ENCODE measurements around the gene JUP.
"Not testable (repeated sequence)": the region's sequence is repeated elsewhere in the genome, so short reads cannot be mapped to it uniquely, and the experiment has no call there.

The JUP gene

DNA sequence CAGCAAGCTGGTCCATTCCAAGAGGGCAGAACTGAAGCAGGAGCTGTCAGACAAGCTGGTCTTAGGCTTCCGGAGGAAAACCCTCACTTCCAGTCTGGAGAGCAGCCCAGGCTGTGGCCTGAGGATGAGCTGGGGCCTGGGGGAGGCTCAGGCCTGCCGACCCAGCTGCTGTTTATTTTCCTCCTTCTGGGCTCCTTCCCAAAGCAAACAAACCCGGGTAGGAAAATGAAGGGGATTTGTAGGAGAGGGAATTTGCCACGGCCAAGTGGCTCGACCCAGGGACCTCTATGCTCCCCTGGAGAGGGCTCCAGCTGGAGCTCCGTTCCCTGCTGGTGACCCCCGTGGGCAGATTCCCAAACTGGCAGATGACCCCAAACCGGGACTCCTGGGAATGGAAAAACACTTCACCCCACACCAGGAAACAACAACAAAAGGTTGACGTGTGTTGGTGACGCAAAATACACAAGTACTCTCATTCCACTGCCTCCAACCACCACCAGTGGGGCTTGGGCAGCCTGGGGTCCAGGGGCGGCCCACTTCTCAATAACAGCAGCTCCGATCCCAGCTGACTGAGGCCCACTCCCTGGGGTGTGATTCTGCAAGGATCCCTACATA, 8.8 kb downstream of the JUP start:
- peak overlapping the region; percentile 11 for H3K18ac ChIP-seq (ENCODE audit: low read length)
- H2AK5ac ChIP-seq (ENCODE audit: low read length) = no peak overlapping the region
- peak overlapping the region; percentile 70 for H3K56ac ChIP-seq (ENCODE audit: low read length)
- no peak overlapping the region for H2BK120ac ChIP-seq (ENCODE audit: low read depth, low read length)
- no CpG with 5 or more reads among the region's 12 CpGs for WGBS (ENCODE audit: extremely low coverage, insufficient coverage, low lambda C conversion rate)
- H2BK15ac ChIP-seq (replicated peaks; ENCODE audit: low read depth) = no peak overlapping the region
- H3K36me3 ChIP-seq (ENCODE audit: control insufficient read depth, insufficient read depth, low read length) = no peaks in the 10 kb centered on the region
- H3K79me2 ChIP-seq (ENCODE audit: control insufficient read depth, insufficient read depth, low read length) = peaks cover 46% of the 10 kb centered on the region
- DNase-seq = peak; percentile 40
- H3K9ac ChIP-seq (ENCODE audit: low read length) = peak overlapping the region; percentile 3
- H3K27ac ChIP-seq (ENCODE audit: low read depth, low read length) = peak overlapping the region; percentile 64
- peaks cover 17% of the 10 kb centered on the region for H3K79me1 ChIP-seq (ENCODE audit: low read length)
- no peak overlapping the region for H3K4me2 ChIP-seq (ENCODE audit: low read length)
- H4K8ac ChIP-seq (ENCODE audit: low read depth, low read length) = no peak overlapping the region
- no peaks in the 10 kb centered on the region for H3K27me3 ChIP-seq (ENCODE audit: insufficient read depth, low read length, poor library complexity)
- H3K23ac ChIP-seq (ENCODE audit: low read length) = no peak overlapping the region
- peak overlapping the region; percentile 3 for H2BK5ac ChIP-seq (ENCODE audit: low read length)
- no peak overlapping the region for H4K5ac ChIP-seq (ENCODE audit: low read length)
- H3K4ac ChIP-seq (ENCODE audit: low read depth, low read length) = no peak overlapping the region
- peaks cover 15% of the 10 kb centered on the region for H3K4me1 ChIP-seq (ENCODE audit: control insufficient read depth, low read depth, low read length)
- H3K4me3 ChIP-seq (ENCODE audit: low read length) = no peak overlapping the region

DNA sequence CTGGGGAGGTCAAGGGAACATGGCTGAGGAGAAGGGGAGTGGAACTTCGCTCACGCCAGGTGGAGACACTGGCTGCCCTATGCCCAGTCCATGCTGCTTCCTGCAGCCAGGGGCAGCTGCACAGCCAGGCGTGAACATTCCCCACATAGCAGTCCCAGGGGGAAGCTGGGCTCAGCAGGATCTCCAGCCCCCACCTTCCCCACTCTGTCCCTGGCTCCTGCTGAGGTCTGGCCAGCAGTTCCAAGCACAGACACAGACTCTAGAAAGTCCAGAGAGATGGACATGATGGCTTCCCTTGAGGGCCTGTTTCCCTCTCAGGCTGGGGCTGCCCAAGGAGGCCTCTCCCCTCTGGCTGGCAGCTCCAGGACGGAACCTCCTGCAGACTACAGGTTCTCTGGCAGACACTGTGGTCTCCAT, 9.3 kb downstream of the JUP start:
- peak; percentile 79 for DNase-seq
- H3K27ac ChIP-seq (ENCODE audit: low read depth, low read length) = peak overlapping the region; percentile 64
- H2BK5ac ChIP-seq (ENCODE audit: low read length) = peak overlapping the region; percentile 3
- peak overlapping the region; percentile 11 for H3K18ac ChIP-seq (ENCODE audit: low read length)
- H3K23ac ChIP-seq (ENCODE audit: low read length) = peak overlapping the region; percentile 24
- no peaks in the 10 kb centered on the region for H3K36me3 ChIP-seq (ENCODE audit: control insufficient read depth, insufficient read depth, low read length)
- peaks cover 41% of the 10 kb centered on the region for H3K79me2 ChIP-seq (ENCODE audit: control insufficient read depth, insufficient read depth, low read length)
- H3K4me2 ChIP-seq (ENCODE audit: low read length) = no peak overlapping the region
- no peak overlapping the region for H3K4ac ChIP-seq (ENCODE audit: low read depth, low read length)
- peaks cover 17% of the 10 kb centered on the region for H3K79me1 ChIP-seq (ENCODE audit: low read length)
- no peak overlapping the region for H2AK5ac ChIP-seq (ENCODE audit: low read length)
- WGBS (ENCODE audit: extremely low coverage, insufficient coverage, low lambda C conversion rate) = no CpG with 5 or more reads among the region's 4 CpGs
- no peak overlapping the region for H3K4me3 ChIP-seq (ENCODE audit: low read length)
- H4K5ac ChIP-seq (ENCODE audit: low read length) = no peak overlapping the region
- H2BK15ac ChIP-seq (replicated peaks; ENCODE audit: low read depth) = no peak overlapping the region
- H3K9ac ChIP-seq (ENCODE audit: low read length) = peak overlapping the region; percentile 3
- peak overlapping the region; percentile 70 for H3K56ac ChIP-seq (ENCODE audit: low read length)
- H2BK120ac ChIP-seq (ENCODE audit: low read depth, low read length) = no peak overlapping the region
- peaks cover 15% of the 10 kb centered on the region for H3K4me1 ChIP-seq (ENCODE audit: control insufficient read depth, low read depth, low read length)
- H4K8ac ChIP-seq (ENCODE audit: low read depth, low read length) = no peak overlapping the region
- H3K27me3 ChIP-seq (ENCODE audit: insufficient read depth, low read length, poor library complexity) = no peaks in the 10 kb centered on the region

DNA sequence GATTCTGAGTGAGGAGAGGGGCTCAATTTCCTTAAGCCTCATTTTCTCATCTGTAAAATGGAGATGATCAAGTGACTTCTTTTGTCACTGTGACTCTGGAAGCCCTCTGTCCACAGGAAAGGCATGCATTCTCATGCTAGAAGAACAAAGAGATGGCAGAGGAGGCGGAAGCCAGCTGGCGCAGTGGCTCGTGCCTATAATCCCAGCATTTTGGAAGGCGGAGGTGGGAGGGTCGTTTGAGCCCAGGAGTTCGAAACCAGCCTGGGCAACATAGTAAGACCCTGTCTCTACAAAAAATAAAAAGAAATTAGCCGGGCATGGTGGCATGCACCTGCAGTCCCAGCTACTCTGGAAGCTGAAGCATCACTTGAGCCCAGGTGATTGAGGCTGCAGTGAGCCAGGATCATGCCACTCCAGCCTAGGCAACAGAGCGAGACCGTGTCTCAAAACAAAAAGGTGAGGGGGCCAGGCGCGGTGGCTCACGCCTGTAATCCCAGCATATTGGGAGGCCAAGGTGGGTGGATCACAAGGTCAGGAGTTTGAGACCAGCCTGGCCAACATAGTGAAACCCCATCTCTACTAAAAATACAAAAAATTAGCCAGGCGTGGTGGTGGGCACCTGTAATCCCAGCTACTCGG, 10.1 kb downstream of the JUP start:
- H3K23ac ChIP-seq (ENCODE audit: low read length); H3K27ac ChIP-seq (ENCODE audit: low read depth, low read length); H2BK120ac ChIP-seq (ENCODE audit: low read depth, low read length); H3K4me3 ChIP-seq (ENCODE audit: low read length); H3K36me3 ChIP-seq (ENCODE audit: control insufficient read depth, insufficient read depth, low read length); DNase-seq; H3K18ac ChIP-seq (ENCODE audit: low read length); H4K8ac ChIP-seq (ENCODE audit: low read depth, low read length); H2AK5ac ChIP-seq (ENCODE audit: low read length); H2BK5ac ChIP-seq (ENCODE audit: low read length); H3K27me3 ChIP-seq (ENCODE audit: insufficient read depth, low read length, poor library complexity); H4K5ac ChIP-seq (ENCODE audit: low read length); H3K56ac ChIP-seq (ENCODE audit: low read length); H3K4me2 ChIP-seq (ENCODE audit: low read length); H3K4ac ChIP-seq (ENCODE audit: low read depth, low read length); H2BK15ac ChIP-seq (replicated peaks; ENCODE audit: low read depth): not testable (repeated sequence)
- Histone ChIP-seq H3K79me1 (ENCODE audit: low read length) (peaks cover 19% of the 10 kb centered on the region), H3K4me1 (ENCODE audit: control insufficient read depth, low read depth, low read length) (peaks cover 17% of the 10 kb centered on the region), H3K9ac (ENCODE audit: low read length) (peak overlapping the region; percentile 7), H3K79me2 (ENCODE audit: control insufficient read depth, insufficient read depth, low read length) (peaks cover 33% of the 10 kb centered on the region)
- WGBS (ENCODE audit: extremely low coverage, insufficient coverage, low lambda C conversion rate) = no CpG with 5 or more reads among the region's 14 CpGs

DNA sequence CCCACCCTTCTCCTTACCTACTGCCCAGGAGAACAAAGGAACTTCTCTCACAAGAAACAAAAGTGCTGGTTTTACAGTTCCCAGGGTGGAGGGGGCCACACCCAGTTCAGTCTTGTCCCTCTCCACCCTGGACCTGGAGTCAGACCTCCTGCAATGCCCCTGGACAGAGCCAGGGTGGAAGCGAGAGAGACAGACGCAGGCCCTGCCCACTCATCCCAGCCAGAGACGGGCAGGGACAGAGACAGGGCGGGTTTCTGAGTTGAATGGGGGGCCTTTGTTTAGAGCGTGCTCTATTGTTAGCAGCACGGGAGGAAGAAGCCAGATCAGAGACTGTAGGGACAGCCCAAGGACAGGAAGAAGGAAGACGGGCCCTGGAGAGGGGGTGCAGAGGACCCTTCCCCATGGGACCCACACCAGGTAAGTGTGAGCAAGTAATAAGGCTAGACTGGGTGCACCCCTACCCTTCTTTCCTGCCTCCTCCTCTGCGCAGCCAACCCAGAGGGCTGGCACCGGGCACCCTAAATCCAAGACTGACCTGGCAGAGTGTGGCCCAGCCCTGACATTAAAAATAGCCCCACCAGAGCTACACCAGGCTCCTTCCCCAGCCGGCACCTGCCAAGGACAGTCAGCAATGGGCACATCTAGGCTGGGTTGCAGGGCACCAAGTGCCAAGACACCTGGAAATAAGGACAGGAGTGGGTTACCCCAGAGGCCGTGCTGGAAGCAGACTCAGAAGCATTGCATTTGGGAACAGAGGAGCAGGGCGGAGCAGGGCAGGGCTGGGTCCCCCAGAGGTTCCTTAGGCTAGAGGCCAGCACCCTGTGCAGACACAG, 10.9 kb downstream of the JUP start:
- H4K5ac ChIP-seq (ENCODE audit: low read length) = no peak overlapping the region
- H2BK5ac ChIP-seq (ENCODE audit: low read length) = no peak overlapping the region
- no peak overlapping the region for H3K23ac ChIP-seq (ENCODE audit: low read length)
- H2AK5ac ChIP-seq (ENCODE audit: low read length) = no peak overlapping the region
- no peak overlapping the region for H3K4ac ChIP-seq (ENCODE audit: low read depth, low read length)
- peaks cover 17% of the 10 kb centered on the region for H3K4me1 ChIP-seq (ENCODE audit: control insufficient read depth, low read depth, low read length)
- H3K9ac ChIP-seq (ENCODE audit: low read length) = peak overlapping the region; percentile 7
- no peak overlapping the region for H2BK15ac ChIP-seq (replicated peaks; ENCODE audit: low read depth)
- WGBS (ENCODE audit: extremely low coverage, insufficient coverage, low lambda C conversion rate) = no CpG with 5 or more reads among the region's 12 CpGs
- H3K79me2 ChIP-seq (ENCODE audit: control insufficient read depth, insufficient read depth, low read length) = peaks cover 31% of the 10 kb centered on the region
- no peak overlapping the region for H2BK120ac ChIP-seq (ENCODE audit: low read depth, low read length)
- H3K56ac ChIP-seq (ENCODE audit: low read length) = peak overlapping the region; percentile 46
- peak overlapping the region; percentile 24 for H3K27ac ChIP-seq (ENCODE audit: low read depth, low read length)
- H3K18ac ChIP-seq (ENCODE audit: low read length) = no peak overlapping the region
- peaks cover 2% of the 10 kb centered on the region for H3K36me3 ChIP-seq (ENCODE audit: control insufficient read depth, insufficient read depth, low read length)
- H3K27me3 ChIP-seq (ENCODE audit: insufficient read depth, low read length, poor library complexity) = no peaks in the 10 kb centered on the region
- H3K79me1 ChIP-seq (ENCODE audit: low read length) = peaks cover 17% of the 10 kb centered on the region
- no peak overlapping the region for H3K4me3 ChIP-seq (ENCODE audit: low read length)
- H4K8ac ChIP-seq (ENCODE audit: low read depth, low read length) = no peak overlapping the region
- DNase-seq = peak; percentile 38
- no peak overlapping the region for H3K4me2 ChIP-seq (ENCODE audit: low read length)

GRCh38 chr17:41773731-41774193, 12.7 kb downstream of the JUP start:
- Histone ChIP-seq H3K4me3 (ENCODE audit: low read length) (no peak overlapping the region), H3K9ac (ENCODE audit: low read length) (peak overlapping the region; percentile 20), H3K4me1 (ENCODE audit: control insufficient read depth, low read depth, low read length) (peaks cover 17% of the 10 kb centered on the region), H4K8ac (ENCODE audit: low read depth, low read length) (no peak overlapping the region), H3K4ac (ENCODE audit: low read depth, low read length) (no peak overlapping the region), H3K18ac (ENCODE audit: low read length) (no peak overlapping the region), H3K79me1 (ENCODE audit: low read length) (peaks cover 17% of the 10 kb centered on the region), H3K27ac (ENCODE audit: low read depth, low read length) (peak overlapping the region; percentile 38), H3K27me3 (ENCODE audit: insufficient read depth, low read length, poor library complexity) (no peaks in the 10 kb centered on the region), H2BK5ac (ENCODE audit: low read length) (no peak overlapping the region), H2AK5ac (ENCODE audit: low read length) (no peak overlapping the region), H2BK120ac (ENCODE audit: low read depth, low read length) (no peak overlapping the region), H2BK15ac (replicated peaks; ENCODE audit: low read depth) (no peak overlapping the region), H3K36me3 (ENCODE audit: control insufficient read depth, insufficient read depth, low read length) (peaks cover 7% of the 10 kb centered on the region), H3K79me2 (ENCODE audit: control insufficient read depth, insufficient read depth, low read length) (peaks cover 24% of the 10 kb centered on the region), H4K5ac (ENCODE audit: low read length) (no peak overlapping the region), H3K23ac (ENCODE audit: low read length) (no peak overlapping the region), H3K56ac (ENCODE audit: low read length) (peak overlapping the region; percentile 62), H3K4me2 (ENCODE audit: low read length) (no peak overlapping the region)
- WGBS (ENCODE audit: extremely low coverage, insufficient coverage, low lambda C conversion rate) = no CpG with 5 or more reads among the region's 8 CpGs
- DNase-seq = no peak

Measured in mesendoderm (in vitro differentiated cells).